GM21528 (cell line): Measurements from ENCODE around the gene PEAK3.

Source experiments
- ATAC-seq: cut with Tn5 transposase; IDR thresholded peaks from one replicate; pipeline ENCODE4 v1.9.1; 2021; ENCODE audit warnings: mild to moderate bottlenecking, moderate library complexity; ENCODE audit not compliant: unreplicated experiment, low FRiP score

The PEAK3 gene

DNA sequence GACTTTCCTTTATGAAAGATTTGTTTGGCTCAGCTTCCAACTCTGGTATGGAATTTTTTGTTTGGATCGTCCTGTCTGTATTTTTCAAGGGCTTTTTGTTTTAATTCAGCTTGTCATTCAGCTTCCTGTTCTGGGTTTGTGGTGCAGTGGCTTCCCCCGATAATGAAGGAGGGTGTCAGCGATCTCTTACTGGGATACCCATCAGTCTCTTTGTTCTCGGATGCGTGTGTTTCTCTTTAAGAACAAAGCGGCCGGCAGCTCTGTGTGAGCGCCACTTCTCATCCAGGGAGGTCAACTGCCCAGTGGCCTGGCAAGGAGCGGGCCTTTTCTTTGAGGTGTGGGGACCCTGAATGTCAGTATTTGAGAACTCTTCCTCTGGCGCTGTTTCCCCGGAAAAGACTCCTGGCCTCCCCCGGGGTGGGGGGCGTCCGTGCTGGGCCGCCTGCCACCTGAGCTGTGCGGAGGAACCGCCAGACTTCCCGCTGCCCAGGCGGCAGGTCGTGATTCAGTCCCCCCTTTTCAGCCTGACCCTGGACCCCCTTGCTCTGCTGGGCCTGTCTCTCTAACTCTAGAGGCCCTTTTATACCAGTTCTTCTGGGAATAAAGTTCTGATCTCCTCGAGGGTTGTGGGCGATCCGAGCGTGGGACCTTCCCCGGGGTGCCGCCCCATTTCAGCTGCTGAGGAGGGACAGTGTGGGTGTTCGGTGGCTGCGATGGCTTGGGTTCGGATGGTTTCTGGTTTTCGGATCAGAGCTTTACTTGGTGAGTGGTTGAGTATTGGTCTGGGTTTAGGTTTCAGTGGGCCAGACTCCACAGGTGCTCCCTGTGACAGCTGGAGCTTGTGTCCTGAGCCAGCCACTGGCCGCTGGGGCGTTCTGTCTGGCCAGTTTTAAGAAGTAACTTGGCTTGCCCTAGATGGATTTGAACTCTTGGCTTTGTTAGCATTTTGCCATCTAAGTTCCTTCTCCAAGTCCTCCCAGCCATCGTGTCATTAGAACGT lies 41.9 kb downstream of the PEAK3 start:
- no peak for ATAC-seq

GRCh38 chr19:2239173-2239572 lies 42.8 kb downstream of the PEAK3 start:
- no peak for ATAC-seq

DNA sequence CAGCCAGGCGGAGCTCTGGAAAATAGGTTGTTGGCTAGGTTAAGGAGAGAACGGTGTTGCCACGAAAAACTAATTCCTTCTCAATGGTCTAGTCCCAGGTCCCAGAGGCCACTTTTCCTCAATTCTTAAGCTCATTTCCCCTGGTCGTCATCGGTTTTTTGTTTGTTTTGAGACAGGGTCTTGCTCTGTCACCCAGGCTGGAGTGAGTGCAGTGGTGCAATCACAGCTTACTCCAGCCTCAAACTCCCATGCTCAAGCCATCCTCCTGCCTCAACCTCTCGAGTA lies 44.2 kb downstream of the PEAK3 start:
- ATAC-seq = no peak

- ATAC-seq = no peak
Observed at GRCh38 chr19:2237051-2237868, 44.7 kb downstream of the PEAK3 start.

GRCh38 chr19:2236314-2237050 lies 45.5 kb downstream of the PEAK3 start, which contains the start of the genes PLEKHJ1 and SF3A2:
Gene PLEKHJ1, minus strand, starts transcription at chr19:2236329. Its CDS starts 81 bp downstream, at chr19:2236248.
Gene SF3A2, plus strand, starts transcription at chr19:2236824. Its CDS starts 6,595 bp downstream, at chr19:2243419.
- peak; percentile 70 for ATAC-seq

GRCh38 chr19:2236064-2236313 lies 46.0 kb downstream of the PEAK3 start:
- no peak for ATAC-seq

GRCh38 chr19:2235381-2236063 lies 46.5 kb downstream of the PEAK3 start:
- peak; percentile 24 for ATAC-seq

DNA sequence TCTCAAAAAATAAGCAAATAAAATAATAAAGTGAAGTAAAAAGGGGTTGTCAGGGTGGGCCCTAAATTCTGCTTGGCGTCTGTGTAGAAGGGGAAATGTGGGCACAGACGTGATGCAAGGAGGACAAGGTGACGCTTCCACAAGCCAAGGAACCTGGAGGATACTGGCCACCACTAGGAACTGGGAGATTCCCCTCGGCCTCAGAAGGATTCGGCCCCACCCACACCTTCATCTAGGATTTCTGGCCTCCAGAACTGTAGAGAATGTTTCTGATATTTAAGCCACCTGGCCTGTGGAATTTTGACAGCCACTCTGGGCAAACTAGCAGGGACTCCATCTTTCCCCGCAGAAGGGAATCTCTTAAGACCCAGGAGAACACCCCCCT lies 47.0 kb downstream of the PEAK3 start:
- no peak for ATAC-seq

- ATAC-seq = no peak
Observed at GRCh38 chr19:2233601-2234280, 48.2 kb downstream of the PEAK3 start.

GRCh38 chr19:2232286-2233151 lies 49.5 kb downstream of the PEAK3 start:
- no peak for ATAC-seq

DNA sequence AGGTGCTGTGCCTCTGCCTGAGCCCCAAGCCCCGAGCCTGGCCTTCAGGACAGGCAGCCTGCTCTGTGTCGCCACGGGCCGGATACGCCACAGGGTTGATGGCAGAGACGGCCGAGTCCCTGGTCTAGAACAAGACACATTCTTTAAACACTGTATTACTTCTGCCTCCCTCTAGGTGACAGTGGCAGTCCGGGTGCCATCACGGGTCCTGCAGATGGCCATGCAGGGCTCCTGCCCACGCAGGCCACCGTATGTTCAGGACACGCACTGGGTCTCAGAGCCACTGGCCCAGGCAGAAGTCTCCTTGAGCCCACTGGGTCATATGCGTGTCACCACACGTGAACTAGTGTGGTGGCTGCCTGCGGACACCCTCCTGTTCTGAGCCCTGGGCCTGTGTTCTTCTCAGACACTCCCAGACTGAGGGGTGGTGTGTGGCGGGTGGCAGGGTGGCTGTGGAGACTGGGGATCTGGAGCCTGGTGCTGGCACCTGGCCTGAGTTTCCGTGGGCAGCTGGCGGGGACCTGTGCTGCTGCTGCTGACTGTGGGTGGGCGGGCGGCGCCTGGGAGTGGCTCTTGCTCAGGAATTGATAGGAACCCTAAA lies 50.3 kb downstream of the PEAK3 start:
- no peak for ATAC-seq

DNA sequence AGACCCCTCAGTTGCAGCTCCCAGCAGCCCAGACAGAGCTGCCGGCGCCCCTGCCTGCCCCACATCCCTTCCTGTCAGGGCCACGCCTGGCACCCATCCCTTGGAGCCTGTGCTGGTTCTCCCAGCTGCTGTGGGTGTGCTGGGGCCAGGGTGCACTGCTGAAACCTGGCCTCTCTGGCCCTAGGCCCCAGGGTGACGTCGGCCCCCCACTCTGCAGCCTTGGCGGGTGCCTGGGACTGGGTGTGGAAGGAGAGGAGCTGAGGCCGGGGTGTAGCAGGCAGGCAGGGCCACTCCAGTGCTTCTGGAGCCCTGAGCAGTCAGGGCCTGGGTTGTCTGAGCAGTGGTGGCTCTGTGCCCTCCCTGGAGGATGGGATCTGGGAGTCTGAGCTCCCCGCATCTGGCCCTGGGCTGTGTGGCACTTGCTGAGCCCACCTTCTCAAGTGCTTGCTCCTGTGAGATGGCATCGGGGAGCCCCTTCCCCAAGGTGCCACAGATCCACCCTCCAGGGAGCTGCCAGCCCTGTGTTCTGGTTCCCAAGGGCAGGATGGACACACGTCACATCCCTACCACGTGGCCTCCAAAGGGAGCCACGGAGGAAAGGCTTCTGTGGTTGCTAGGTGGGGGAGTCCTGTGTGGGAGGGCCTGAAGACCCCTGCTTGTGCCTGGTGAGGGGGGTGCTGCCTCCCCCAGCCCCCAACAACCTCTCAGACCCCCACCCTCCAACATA lies 51.0 kb downstream of the PEAK3 start:
- ATAC-seq = no peak

DNA sequence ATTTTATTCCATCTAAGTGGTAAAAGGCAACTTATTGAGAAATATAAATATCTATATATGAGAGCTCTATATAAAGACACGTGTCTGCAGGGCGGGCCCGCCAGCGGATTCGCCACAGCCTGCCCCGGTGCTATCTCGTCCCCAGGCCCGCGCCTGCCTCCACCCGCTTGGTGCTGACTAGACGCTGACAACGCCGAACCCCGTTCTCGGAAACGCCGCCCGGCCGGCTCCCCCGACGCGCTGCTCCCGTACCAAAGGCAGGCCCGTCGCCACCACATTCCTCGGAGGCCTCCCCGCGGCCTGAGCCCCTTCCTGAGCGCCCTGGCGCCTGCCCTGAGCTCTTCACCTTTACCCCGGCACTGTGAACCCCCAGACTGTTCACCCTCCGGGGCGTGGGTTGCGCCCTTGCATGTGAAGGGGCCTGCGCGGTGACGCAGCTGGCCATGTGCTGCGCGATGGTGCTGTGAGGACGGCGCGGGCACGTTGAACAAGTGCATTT lies 51.9 kb downstream of the PEAK3 start:
- ATAC-seq = no peak

DNA sequence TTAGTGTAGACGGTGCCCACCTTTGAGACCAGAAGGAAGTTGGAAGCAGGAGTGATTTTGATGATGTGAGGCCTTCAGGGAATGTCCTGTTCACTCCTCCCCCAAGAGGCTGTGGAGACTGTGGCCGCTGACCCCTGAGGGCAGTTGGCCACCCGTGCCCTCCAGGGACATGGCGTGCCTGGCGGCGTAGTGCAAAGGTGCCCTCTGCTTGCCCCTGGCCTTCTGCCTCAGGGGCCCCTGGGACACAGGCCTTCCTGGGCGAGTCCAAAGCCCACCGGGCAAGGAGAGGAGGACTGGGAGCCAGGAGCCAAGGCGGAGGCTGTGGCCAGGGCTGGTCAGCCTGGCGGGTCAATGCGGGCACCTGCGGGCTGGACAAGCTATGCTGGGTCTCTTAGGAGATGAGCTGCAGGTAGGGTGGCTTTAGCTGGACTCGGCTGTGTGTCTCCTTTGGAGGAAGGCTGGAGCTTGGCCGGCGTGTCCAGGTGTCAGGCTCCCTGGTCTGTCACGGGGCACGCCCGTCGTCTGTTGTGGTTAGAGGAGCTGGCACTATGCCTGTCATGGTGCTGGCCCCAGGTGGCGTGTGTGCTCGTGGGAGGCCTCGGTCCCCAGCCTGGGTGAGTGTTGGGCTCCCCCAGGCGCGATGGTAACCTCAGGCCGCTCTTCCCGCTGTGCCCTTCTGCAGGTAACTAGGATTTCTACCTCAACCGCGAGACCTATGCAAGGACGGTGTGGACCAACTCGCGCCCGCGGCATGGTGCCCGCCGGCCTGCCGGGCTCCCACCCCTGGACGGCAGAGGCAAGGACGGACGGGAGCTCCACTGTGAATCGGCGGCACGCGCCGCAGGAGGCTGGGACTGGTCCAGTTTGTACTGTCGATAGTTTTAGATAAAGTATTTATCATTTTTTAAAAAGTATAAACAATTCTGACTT lies 52.6 kb downstream of the PEAK3 start:
- no peak for ATAC-seq

- no peak for ATAC-seq
Observed at GRCh38 chr19:2228157-2229030, 53.6 kb downstream of the PEAK3 start.
